ENCODE data around the gene MED29. TPM values are rescaled to one million over a fixed set of nuclear protein-coding genes. Genes with fewer than 3 reads are reported as not detected.
A peak's percentile ranks its signal among the peaks of the same experiment; 100 is the strongest.

MED29 gene
- total RNA-seq, 1 donor from 2014 or later: 32.4 TPM

DNA sequence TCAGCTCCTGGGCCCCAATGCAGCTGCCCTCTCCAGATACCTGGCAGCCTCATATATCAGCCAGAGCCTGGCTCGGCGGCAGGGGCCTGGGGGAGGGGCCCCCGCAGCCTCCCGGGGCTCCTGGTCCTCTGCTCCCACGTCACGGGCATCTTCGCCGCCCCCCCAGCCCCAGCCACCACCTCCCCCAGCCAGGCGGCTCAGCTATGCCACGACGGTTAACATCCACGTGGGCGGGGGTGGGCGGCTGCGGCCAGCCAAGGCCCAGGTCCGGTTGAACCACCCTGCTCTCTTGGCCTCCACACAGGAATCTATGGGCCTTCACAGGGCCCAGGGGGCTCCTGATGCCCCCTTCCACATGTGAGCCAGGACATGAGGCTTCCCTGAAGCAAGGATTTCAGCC lies 33.8 kb downstream of the MED29 start:
- Mint-ChIP-seq H3K4me1 (ENCODE audit: unreplicated experiment) (no peaks in the 10 kb centered on the region), H3K36me3 (ENCODE audit: low read depth, unreplicated experiment) (peaks cover 44% of the 10 kb centered on the region), H3K27me3 (ENCODE audit: unreplicated experiment) (peaks cover 9% of the 10 kb centered on the region), H3K9me3 (ENCODE audit: unreplicated experiment) (no peaks in the 10 kb centered on the region), H3K27ac (ENCODE audit: unreplicated experiment) (no peak overlapping the region), H3K4me3 (ENCODE audit: unreplicated experiment) (no peak overlapping the region)
- no peak for DNase-seq (ENCODE audit: low spot score)
- TF ChIP-seq, protein P1, sequence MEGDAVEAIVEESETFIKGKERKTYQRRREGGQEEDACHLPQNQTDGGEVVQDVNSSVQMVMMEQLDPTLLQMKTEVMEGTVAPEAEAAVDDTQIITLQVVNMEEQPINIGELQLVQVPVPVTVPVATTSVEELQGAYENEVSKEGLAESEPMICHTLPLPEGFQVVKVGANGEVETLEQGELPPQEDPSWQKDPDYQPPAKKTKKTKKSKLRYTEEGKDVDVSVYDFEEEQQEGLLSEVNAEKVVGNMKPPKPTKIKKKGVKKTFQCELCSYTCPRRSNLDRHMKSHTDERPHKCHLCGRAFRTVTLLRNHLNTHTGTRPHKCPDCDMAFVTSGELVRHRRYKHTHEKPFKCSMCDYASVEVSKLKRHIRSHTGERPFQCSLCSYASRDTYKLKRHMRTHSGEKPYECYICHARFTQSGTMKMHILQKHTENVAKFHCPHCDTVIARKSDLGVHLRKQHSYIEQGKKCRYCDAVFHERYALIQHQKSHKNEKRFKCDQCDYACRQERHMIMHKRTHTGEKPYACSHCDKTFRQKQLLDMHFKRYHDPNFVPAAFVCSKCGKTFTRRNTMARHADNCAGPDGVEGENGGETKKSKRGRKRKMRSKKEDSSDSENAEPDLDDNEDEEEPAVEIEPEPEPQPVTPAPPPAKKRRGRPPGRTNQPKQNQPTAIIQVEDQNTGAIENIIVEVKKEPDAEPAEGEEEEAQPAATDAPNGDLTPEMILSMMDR (IDR thresholded peaks at IDR 0.05; ENCODE audit: unreplicated experiment): no peak

DNA sequence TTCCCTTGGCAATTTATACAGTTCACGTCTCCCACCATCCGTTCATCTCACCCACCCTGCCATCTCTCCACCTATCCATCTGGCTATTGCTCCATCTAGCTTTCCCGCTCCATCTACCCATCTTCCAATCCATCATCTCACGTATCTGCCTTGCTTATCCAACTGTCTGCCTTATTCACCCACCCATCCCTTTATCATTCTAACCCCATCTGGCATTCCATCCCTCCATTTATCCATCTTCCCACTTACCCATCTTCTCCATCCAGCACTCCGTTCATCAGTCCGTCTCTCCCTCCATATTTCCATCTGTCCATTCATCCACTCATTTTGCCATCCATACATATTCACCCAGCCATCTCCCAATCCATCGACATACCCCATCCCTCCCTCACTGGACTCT lies 34.6 kb downstream of the MED29 start:
- no peak overlapping the region for H3K27ac Mint-ChIP-seq (ENCODE audit: unreplicated experiment)
- DNase-seq (ENCODE audit: low spot score): no peak
- H3K9me3 Mint-ChIP-seq (ENCODE audit: unreplicated experiment): no peaks in the 10 kb centered on the region
- TF ChIP-seq, protein P1 (IDR thresholded peaks at IDR 0.05; ENCODE audit: unreplicated experiment): no peak
- H3K4me3 Mint-ChIP-seq (ENCODE audit: unreplicated experiment): peak overlapping the region; percentile 5
- H3K27me3 Mint-ChIP-seq (ENCODE audit: unreplicated experiment): peaks cover 14% of the 10 kb centered on the region
- H3K36me3 Mint-ChIP-seq (ENCODE audit: low read depth, unreplicated experiment): peaks cover 38% of the 10 kb centered on the region
- no peaks in the 10 kb centered on the region for H3K4me1 Mint-ChIP-seq (ENCODE audit: unreplicated experiment)

DNA sequence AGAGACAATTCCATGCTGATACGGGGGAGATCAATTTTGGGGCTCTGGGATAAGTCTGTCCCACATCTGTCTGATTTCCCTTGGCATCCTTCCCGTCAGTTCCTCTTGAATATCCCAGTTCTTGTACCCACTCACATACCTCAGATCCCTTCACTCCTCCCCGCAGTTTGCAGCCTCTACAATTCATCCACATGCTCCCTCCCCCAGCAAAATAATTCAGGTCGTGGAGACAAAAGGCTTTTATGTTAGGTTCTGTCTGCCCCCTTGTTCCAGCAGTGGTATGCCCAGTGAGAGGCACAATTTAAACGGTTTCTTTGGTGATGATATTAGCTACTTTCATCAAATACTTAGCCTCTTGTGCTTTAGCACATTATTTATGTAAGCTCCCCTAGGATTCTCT lies 35.0 kb downstream of the MED29 start:
- peaks cover 14% of the 10 kb centered on the region for H3K27me3 Mint-ChIP-seq (ENCODE audit: unreplicated experiment)
- no peaks in the 10 kb centered on the region for H3K9me3 Mint-ChIP-seq (ENCODE audit: unreplicated experiment)
- H3K36me3 Mint-ChIP-seq (ENCODE audit: low read depth, unreplicated experiment): peaks cover 36% of the 10 kb centered on the region
- no peak overlapping the region for H3K27ac Mint-ChIP-seq (ENCODE audit: unreplicated experiment)
- no peaks in the 10 kb centered on the region for H3K4me1 Mint-ChIP-seq (ENCODE audit: unreplicated experiment)
- DNase-seq (ENCODE audit: low spot score): no peak
- TF ChIP-seq, protein P1 (IDR thresholded peaks at IDR 0.05; ENCODE audit: unreplicated experiment): no peak
- H3K4me3 Mint-ChIP-seq (ENCODE audit: unreplicated experiment): peak overlapping the region; percentile 5

DNA sequence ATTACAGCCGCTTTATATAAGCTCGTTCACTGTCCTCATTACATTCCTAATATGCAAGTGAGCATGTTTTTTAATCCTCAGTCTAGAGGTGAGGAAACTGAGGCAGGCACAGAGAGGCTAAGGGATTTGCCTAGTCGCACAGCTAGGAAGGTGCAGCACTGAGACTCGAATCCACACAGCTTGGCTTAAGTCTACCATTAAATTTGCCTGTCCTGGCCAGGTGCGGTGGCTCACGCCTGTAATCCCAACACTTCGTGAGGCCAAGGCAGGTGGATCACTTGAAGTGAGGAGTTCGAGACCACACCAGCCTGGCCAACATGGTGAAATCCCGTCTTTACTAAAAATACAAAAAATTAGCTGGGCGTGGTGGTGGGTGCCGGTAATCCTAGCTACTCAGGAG lies 36.5 kb downstream of the MED29 start:
- H3K27me3 Mint-ChIP-seq (ENCODE audit: unreplicated experiment): peaks cover 12% of the 10 kb centered on the region
- TF ChIP-seq, protein P1 (IDR thresholded peaks at IDR 0.05; ENCODE audit: unreplicated experiment): no peak
- H3K27ac Mint-ChIP-seq (ENCODE audit: unreplicated experiment): no peak overlapping the region
- peaks cover 29% of the 10 kb centered on the region for H3K36me3 Mint-ChIP-seq (ENCODE audit: low read depth, unreplicated experiment)
- no peak overlapping the region for H3K4me3 Mint-ChIP-seq (ENCODE audit: unreplicated experiment)
- DNase-seq (ENCODE audit: low spot score): no peak
- no peaks in the 10 kb centered on the region for H3K4me1 Mint-ChIP-seq (ENCODE audit: unreplicated experiment)
- no peaks in the 10 kb centered on the region for H3K9me3 Mint-ChIP-seq (ENCODE audit: unreplicated experiment)

DNA sequence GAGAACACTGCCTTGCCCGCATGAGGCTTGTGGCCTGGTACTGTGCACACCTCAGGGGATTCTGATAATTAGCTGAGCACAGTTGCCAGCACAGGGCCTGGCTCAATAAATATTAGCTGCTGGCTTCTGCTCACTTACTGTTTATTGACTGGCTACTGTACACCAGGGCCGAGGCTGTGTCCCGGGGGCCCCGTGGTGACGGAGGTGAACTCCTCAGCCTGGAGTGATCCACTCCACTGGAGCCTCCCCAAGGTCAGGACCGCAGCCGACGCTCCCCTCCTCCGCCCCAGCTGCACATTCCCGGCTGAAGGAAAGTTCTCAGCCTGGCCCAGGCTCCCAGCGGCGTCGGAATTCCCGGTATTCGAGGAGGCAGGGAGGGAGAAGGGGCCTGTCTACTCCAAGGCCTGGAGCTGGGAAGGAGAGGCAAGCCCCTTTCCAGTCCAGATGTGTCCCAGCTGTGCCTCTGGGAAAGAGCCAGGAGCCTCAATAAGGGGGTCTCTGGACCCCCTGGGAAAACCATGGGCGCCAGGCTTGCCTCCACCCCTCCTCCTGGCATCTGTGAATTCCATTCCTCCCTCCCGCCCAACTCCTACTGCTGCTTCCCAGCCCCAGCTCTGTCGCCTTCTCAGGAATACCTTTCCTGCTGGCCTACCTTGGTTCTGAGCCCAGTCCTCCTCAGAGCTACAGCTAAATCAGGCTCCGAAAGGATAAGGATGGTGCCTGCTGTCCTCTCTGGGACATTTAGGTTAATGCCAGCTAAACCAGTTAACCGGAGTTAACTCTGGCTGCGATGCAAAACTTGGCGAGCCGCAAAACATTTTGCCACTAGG lies 37.3 kb downstream of the MED29 start:
- Mint-ChIP-seq H3K36me3 (ENCODE audit: low read depth, unreplicated experiment) (peaks cover 32% of the 10 kb centered on the region), H3K4me1 (ENCODE audit: unreplicated experiment) (no peaks in the 10 kb centered on the region), H3K9me3 (ENCODE audit: unreplicated experiment) (no peaks in the 10 kb centered on the region), H3K27me3 (ENCODE audit: unreplicated experiment) (peaks cover 12% of the 10 kb centered on the region), H3K27ac (ENCODE audit: unreplicated experiment) (no peak overlapping the region), H3K4me3 (ENCODE audit: unreplicated experiment) (no peak overlapping the region)
- TF ChIP-seq, protein P1 (IDR thresholded peaks at IDR 0.05; ENCODE audit: unreplicated experiment): no peak
- DNase-seq (ENCODE audit: low spot score): peak; percentile 72

All from endothelial cell (in vitro differentiated cells).